GM21576 (cell line): ENCODE measurements around the gene RGS6.
A peak's percentile ranks its signal among the peaks of the same experiment; 100 is the strongest.

ENCODE experiments used
- ATAC-seq: cut with Tn5 transposase; IDR thresholded peaks from one replicate; pipeline ENCODE4 v1.9.1; 2021; ENCODE audit warnings: mild to moderate bottlenecking, moderate library complexity; ENCODE audit not compliant: unreplicated experiment

The RGS6 gene

GRCh38 chr14:72517736-72518135 is 585.5 kb downstream of the RGS6 start:
- no peak for ATAC-seq

- ATAC-seq: peak; percentile 67
Observed at GRCh38 chr14:72518809-72519377, 586.7 kb downstream of the RGS6 start.

DNA sequence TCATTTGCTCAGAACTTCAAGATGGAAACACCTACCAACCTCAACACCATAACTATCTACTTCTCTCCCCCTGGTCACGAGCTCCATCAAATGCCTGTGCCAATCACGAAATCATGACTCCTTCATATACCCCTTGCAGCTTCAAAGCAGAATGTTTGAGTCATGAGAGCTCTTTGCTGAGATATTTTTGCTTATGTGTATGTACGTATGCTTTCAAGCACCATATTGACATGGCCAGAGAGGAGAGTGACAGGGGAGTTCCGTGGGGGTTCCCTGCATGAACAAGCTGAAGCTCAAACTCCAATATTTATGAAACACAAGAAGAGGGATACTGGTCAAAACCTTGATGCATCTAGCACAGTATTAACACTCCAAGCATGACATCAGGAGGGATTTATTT is 587.3 kb downstream of the RGS6 start:
- peak; percentile 4 for ATAC-seq

GRCh38 chr14:72521045-72521444 is 588.8 kb downstream of the RGS6 start:
- ATAC-seq: no peak

DNA sequence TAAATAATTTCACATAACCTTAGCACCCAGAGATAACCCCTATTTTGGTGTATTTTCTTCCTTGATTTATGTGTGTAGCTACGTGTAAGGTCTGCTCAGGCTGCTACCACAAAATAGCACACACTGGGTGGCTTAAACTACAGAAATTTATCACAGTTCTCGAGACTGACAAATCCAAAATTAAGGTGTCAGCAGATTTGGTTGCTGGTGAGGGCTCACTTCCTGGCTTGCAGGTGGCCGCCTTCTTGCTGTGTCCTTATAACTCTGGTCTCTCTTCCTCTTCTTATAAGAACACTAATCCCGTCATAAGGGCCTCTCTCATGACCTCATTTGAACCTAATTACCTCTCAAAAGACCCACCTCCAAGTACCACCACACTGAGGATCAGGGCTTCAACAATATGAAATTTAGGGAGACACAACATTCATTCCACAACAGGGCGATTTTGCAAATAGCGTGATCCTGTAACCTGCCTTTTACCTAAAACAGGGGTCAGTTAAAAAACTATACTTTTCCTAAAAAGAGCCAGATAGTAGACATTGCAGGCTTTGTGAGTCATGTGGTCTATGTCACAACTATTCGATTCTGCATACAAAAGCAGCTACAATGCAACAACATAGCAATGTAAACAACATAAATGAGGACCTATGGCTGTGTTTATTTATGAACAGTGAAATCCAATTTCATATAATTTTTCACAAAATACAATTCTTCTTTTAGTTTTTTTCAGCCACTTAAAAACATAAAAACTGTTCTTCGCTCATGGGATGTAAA is 589.9 kb downstream of the RGS6 start:
- no peak for ATAC-seq

DNA sequence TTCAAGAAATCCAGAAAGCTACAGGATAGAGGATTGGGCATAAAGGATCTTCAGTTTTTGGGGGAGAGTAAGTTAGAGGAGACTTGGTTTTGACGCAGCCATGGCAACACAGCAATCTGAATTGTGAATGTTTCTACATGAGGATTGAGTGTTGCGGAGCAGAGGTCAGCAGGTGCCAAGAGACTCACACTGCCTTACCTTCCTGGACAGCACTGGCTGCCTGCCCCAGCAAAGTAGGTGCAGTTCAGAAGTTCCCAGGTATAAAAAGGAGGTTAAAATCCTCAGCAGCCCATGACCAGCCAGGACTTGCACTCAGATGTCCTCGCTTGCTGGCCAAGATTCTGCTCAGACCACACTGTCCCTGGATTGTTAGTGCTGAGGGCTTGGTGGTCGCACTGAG is 590.6 kb downstream of the RGS6 start:
- ATAC-seq: no peak

GRCh38 chr14:72523424-72524294 is 591.4 kb downstream of the RGS6 start:
- ATAC-seq: no peak

GRCh38 chr14:72524295-72524629 is 592.0 kb downstream of the RGS6 start:
- ATAC-seq: no peak

- ATAC-seq: no peak
Observed at GRCh38 chr14:72525087-72525915, 593.1 kb downstream of the RGS6 start.

GRCh38 chr14:72527591-72527990 is 595.4 kb downstream of the RGS6 start:
- ATAC-seq: no peak

- no peak for ATAC-seq
Observed at GRCh38 chr14:72528059-72528862, 596.0 kb downstream of the RGS6 start.

GRCh38 chr14:72528863-72529175 is 596.6 kb downstream of the RGS6 start:
- no peak for ATAC-seq

DNA sequence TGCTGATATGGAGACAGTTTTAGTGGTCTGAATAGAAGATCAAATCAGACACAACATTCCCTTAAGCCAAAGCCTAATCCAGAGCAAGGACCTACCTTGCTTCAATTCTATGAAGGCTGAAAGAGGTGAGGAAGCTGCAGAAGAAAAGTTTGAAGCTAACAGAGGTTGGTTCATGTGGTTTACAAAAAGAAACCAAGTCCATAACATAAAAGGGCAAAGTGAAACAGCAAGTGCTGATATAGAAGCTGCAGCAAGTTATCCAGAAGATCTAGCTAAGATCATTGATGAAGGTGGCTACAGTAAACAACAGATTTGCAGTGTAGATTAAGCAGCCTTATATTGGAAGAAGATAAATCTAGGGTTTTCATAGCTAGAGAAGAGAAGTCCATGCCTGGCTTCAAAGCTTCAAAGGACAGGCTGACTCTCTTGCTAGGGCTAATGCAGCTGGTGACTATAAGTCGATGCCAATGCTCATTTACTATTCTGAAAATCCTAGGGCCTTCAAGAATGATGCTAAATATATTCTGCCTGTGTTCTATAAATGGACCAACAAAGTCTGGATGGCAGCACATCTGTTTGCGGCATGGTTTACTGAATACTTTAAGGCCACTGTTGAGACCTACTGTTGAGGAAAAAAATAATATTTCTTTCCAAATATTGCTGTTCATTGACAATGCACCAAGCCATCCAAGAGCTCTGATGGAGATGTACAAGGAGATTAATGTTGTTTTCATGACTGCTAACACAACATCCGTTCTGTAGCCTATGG is 600.6 kb downstream of the RGS6 start:
- no peak for ATAC-seq

GRCh38 chr14:72535485-72535884 is 603.3 kb downstream of the RGS6 start:
- ATAC-seq: no peak

GRCh38 chr14:72538387-72538786 is 606.2 kb downstream of the RGS6 start:
- no peak for ATAC-seq

GRCh38 chr14:72539661-72540315 is 607.6 kb downstream of the RGS6 start:
- ATAC-seq: no peak

DNA sequence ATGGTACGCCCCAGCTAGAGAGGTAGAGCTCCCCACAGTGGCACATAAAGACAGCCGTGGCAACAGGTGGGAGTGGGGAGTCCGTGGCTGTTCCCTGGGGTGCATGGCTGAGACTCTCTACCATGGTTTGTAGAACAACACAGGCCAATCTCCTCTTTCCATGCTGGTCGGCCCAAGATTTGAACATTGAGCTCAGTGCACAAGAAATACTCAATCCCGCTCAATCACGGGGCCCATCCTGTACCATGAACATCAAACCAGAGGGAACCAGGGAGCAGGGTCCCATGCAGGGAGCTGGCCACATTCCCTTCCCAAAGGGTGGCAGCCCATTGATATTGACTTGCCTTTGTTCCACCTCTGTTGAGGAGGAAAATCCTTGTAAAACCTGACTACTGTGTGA is 608.6 kb downstream of the RGS6 start:
- ATAC-seq: no peak

GRCh38 chr14:72541546-72541945 is 609.3 kb downstream of the RGS6 start:
- ATAC-seq: no peak

GRCh38 chr14:72543341-72543740 is 611.1 kb downstream of the RGS6 start:
- no peak for ATAC-seq
